GM12865 (cell line): ENCODE data around the gene UBE4B.

ENCODE experiments used
- DNase-seq: peaks from one replicate; pipeline ENCODE4 v3.0.0; 2010; ENCODE audit warnings: low read depth
- H3K4me3 ChIP-seq: 2 replicates; pipeline ENCODE4 v1.5.1; 2011; ENCODE audit warnings: mild to moderate bottlenecking, low read depth, low read length, control low read depth
- TF ChIP-seq, protein P1 (sequence below): IDR thresholded peaks from 2 replicates; pipeline ENCODE4 v1.5.1; 2011; ENCODE audit warnings: low read length, control low read depth, low read depth, inconsistent platforms; ENCODE audit not compliant: insufficient read depth; ENCODE audit errors: missing control alignments

The UBE4B gene

DNA sequence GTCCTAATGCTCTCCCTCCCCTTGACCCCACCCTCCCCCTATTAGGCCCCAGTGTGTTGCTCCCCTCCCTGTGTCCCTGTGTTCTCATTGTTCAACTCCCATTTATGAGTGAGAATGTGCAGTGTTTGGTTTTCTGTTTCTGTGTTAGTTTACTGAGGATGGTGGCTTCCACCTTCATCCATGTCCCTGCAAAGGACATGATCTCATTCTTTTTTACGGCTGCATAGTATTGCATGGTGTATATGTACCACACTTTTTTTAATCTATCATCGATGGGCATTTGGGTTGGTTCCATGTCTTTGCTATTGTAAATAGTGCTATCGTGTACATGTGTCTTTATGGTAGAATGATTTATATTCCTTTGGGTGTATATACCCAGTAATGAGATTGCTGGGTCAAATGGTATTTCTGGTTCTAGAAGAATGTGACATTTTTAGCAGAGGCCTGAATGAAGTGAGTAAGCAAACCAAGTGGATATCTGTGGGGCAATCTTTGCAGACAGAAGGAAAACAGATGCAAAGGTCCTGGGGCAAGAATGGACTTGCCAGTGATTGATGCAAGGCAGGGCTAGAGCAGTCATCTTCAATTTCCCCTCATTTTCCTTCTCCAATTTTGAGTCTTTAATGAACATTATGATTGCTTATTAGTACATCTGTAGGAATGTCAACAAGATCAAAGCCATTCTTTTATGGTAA, 50.2 kb downstream of the UBE4B start:
- H3K4me3 ChIP-seq, result no peak overlapping the region
- DNase-seq, result no peak
- TF ChIP-seq, protein P1, sequence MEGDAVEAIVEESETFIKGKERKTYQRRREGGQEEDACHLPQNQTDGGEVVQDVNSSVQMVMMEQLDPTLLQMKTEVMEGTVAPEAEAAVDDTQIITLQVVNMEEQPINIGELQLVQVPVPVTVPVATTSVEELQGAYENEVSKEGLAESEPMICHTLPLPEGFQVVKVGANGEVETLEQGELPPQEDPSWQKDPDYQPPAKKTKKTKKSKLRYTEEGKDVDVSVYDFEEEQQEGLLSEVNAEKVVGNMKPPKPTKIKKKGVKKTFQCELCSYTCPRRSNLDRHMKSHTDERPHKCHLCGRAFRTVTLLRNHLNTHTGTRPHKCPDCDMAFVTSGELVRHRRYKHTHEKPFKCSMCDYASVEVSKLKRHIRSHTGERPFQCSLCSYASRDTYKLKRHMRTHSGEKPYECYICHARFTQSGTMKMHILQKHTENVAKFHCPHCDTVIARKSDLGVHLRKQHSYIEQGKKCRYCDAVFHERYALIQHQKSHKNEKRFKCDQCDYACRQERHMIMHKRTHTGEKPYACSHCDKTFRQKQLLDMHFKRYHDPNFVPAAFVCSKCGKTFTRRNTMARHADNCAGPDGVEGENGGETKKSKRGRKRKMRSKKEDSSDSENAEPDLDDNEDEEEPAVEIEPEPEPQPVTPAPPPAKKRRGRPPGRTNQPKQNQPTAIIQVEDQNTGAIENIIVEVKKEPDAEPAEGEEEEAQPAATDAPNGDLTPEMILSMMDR, result no peak

DNA sequence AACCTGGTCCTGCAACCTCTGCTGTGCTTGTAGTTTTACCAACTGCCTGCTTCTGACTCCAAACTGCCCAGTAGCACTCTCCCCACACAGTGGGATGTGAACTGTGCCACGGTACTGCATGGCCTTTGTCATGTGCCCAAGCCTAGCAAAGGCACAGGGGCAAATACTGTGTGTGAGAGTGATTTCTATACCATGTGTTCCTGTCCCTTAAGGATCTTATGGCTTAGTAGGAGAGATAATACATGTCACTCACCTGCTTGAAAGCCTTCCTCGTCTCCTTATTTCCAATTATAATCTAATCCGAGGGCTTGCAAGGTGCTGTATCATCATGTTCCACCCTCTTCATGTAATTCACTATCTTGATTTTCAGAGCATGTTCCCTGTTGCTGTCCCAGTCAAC, 51.3 kb downstream of the UBE4B start:
- TF ChIP-seq, protein P1, result no peak
- no peak for DNase-seq
- no peak overlapping the region for H3K4me3 ChIP-seq

DNA sequence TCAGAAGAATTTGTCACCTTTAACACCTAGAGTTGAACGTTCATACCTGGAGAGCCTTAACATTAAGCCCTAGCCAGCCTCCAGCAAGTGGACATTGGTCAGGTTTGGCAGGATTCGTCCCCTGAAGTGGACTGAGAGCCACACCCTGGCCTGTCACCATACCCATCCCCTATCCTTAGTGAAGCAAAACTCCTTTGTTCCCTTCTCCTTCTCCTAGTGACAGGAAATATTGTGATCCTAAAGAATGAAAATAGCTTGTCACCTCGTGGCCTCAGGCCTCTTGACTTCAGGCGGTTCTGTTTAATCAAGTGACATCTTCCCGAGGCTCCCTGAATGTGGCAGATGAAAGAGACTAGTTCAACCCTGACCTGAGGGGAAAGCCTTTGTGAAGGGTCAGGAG, 52.3 kb downstream of the UBE4B start:
- TF ChIP-seq, protein P1, result no peak
- no peak overlapping the region for H3K4me3 ChIP-seq
- DNase-seq, result no peak

DNA sequence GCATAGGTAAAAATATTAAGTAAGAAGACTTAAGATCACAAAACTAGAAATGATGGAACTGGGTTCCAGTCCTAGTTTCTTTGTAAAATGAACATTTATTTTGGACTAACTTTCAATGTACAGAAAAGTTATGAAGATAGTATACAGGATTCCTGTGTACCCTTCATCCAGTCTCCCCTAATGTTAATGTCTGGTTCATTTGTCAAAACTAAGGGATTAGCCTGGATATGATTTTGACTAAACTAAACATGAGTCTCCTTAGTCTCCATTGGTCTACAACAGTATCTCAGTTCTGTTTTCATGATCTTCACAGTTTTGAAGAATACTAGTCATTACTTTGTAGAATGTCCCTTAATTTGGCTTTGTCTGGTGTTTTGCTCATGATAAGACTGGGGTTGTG, 54.5 kb downstream of the UBE4B start:
- H3K4me3 ChIP-seq, result no peak overlapping the region
- TF ChIP-seq, protein P1, result no peak
- no peak for DNase-seq

DNA sequence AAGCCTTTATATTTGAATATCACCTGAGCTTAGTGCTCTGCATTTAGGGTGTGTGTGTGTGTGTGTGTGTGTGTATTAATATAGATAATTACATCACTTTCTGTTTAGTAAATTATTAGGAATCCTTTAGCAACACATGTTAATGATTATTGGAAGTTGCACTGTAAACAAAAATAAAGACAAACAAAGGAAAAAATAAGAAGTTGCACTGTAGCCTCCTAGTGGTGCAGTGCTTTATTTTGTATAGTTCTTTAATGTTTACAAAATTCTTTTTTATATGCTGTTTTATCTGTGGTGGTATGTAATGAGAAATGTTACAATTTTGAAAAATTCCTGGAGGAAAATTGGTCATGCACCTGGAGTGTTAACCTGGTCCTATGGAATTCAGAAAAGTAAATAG, 69.2 kb downstream of the UBE4B start:
- TF ChIP-seq, protein P1, result no peak
- H3K4me3 ChIP-seq, result no peak overlapping the region
- no peak for DNase-seq

DNA sequence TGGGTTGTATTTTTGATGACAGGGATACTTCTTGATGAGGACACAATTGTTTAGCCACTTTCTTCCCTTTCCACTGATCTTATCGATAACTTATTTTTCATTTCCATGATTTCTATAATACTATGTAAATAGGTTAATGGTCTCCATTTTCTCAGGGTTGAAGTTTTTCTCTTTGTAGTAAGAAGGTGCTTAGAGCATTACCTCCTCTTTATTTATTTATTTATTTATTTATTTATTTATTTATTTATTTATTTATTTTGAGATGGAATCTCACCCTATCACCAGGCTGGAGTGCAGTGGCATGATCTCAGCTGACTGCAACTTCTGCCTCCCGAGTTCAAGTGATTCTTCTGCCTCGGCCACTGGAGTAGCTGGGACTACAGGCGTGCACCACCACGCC, 70.4 kb downstream of the UBE4B start:
- H3K4me3 ChIP-seq, result no peak overlapping the region
- no peak for DNase-seq
- TF ChIP-seq, protein P1, result no peak

DNA sequence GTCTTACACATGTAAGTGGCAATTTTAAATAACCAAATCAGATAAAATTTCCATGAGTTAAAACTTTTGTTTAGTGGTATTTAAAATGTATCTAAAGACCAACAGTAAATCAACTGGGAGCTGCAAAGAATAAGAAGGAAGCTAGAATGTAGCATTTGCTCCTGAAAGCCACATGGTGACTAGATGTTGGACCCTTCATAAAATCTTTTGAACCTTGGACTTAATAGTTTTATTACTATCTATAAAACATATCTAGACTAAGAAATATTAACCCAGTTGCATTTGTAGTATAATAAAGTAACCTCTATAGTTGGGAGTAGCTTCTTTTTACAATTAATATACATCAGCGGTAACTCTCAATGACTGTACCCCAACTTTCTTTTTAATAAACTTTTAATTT, 72.1 kb downstream of the UBE4B start:
- no peak for DNase-seq
- TF ChIP-seq, protein P1, result no peak
- H3K4me3 ChIP-seq, result no peak overlapping the region
